Keratinocyte (primary cell): ENCODE measurements around the gene TBPL2. TPM values are rescaled to one million over a fixed set of nuclear protein-coding genes. Genes with fewer than 3 reads are reported as not detected.

Experiments used
- DNase-seq: peaks from one replicate; pipeline ENCODE4 v3.0.0-alpha.2; 2011; ENCODE audit warnings: low read depth, missing footprints, low spot score
- FAIRE-seq: peaks from 2 replicates; lab custom pipeline; 2011; peaks lifted over from hg19 to GRCh38; lab: Jason Lieb, UNC
- H2AFZ ChIP-seq: 2 replicates; pipeline ENCODE4 v1.6.0; 2012; ENCODE audit warnings: low read length, control low read depth, inconsistent platforms; ENCODE audit not compliant: control insufficient read depth
- H3K27ac ChIP-seq: 2 replicates; pipeline ENCODE4 v1.5.1; 2011; ENCODE audit warnings: low read length; ENCODE audit not compliant: control insufficient read depth, insufficient read depth
- H3K27me3 ChIP-seq: 3 replicates; pipeline ENCODE4 v1.6.0; 2011; ENCODE audit warnings: low read length; ENCODE audit not compliant: control insufficient read depth, insufficient read depth; ENCODE audit errors: extremely low read depth
- H3K36me3 ChIP-seq, 2 experiments: 2 replicates in 1 of 2; 3 replicates in 1 of 2; pipeline ENCODE4 v1.5.1; 2011; ENCODE audit warnings: low read length in 2 of 2, mild to moderate bottlenecking in 1 of 2; ENCODE audit not compliant: control insufficient read depth in 2 of 2, insufficient read depth in 2 of 2; ENCODE audit errors: extremely low read depth in 1 of 2
- H3K4me1 ChIP-seq: 3 replicates; pipeline ENCODE4 v1.5.1; 2011; ENCODE audit warnings: low read length; ENCODE audit not compliant: control insufficient read depth, insufficient read depth; ENCODE audit errors: extremely low read depth
- H3K4me2 ChIP-seq: 3 replicates; pipeline ENCODE4 v1.6.0; 2011; ENCODE audit warnings: low read depth, low read length; ENCODE audit not compliant: control insufficient read depth, insufficient read depth; ENCODE audit errors: extremely low read depth
- H3K4me3 ChIP-seq, 3 experiments: fragments of 200-600 bp in 1 of 3; sonication (generic) in 1 of 3; 2 replicates in 2 of 3; 3 replicates in 1 of 3; pipeline ENCODE4 v1.5.1; 2011 to 2016; ENCODE audit warnings: low read length in 3 of 3, mild to moderate bottlenecking in 3 of 3, control low read depth in 2 of 3, inconsistent platforms in 1 of 3, low read depth in 1 of 3, mixed read lengths in 1 of 3, mixed run types in 1 of 3, moderate library complexity in 1 of 3; ENCODE audit not compliant: control insufficient read depth in 2 of 3, insufficient read depth in 2 of 3; ENCODE audit errors: extremely low read depth in 1 of 3
- H3K79me2 ChIP-seq: 2 replicates; pipeline ENCODE4 v1.6.0; 2012; ENCODE audit warnings: low read length; ENCODE audit not compliant: control insufficient read depth, insufficient read depth
- H3K9ac ChIP-seq: 3 replicates; pipeline ENCODE4 v1.6.0; 2011; ENCODE audit warnings: low read length; ENCODE audit not compliant: control insufficient read depth, insufficient read depth; ENCODE audit errors: extremely low read depth
- H3K9me1 ChIP-seq: 3 replicates; pipeline ENCODE4 v1.6.0; 2011; ENCODE audit warnings: low read length; ENCODE audit not compliant: control insufficient read depth, insufficient read depth; ENCODE audit errors: extremely low read depth
- H3K9me3 ChIP-seq: 2 replicates; pipeline ENCODE4 v1.5.1; 2012; ENCODE audit warnings: low read depth, low read length; ENCODE audit not compliant: control insufficient read depth
- H4K20me1 ChIP-seq: 3 replicates; pipeline ENCODE4 v1.6.0; 2011; ENCODE audit warnings: low read length; ENCODE audit not compliant: control insufficient read depth, insufficient read depth; ENCODE audit errors: extremely low read depth
- CTCF ChIP-seq, 3 experiments: IDR thresholded peaks in 1 of 3; conservative IDR thresholded peaks in 1 of 3; optimal IDR thresholded peaks in 1 of 3; 2 replicates in 2 of 3; 3 replicates in 1 of 3; pipeline versions ENCODE3 to v1.5.1; 2011; ENCODE audit warnings: low read length in 3 of 3, mild to moderate bottlenecking in 3 of 3, moderate library complexity in 2 of 3, control low read depth in 1 of 3, inconsistent platforms in 1 of 3; ENCODE audit not compliant: insufficient read depth in 2 of 3; ENCODE audit errors: extremely low read depth in 1 of 3
- EZH2 ChIP-seq: IDR thresholded peaks from one replicate; pipeline ENCODE4 v1.6.1; 2012; ENCODE audit warnings: inconsistent platforms, mild to moderate bottlenecking, low read length, moderate library complexity
- dilution Hi-C: fragments of 300-500 bp; cut with MboI; formaldehyde crosslinking; loops from one replicate; pipeline ENCODE4 v1.7.0; 2020; ENCODE audit warnings: low sequenced_read_pairs; ENCODE audit not compliant: extremely low pct_ligation_motif_present
- polyA plus RNA-seq, 5 experiments: library from polyadenylated mRNA; depleted of rRNA in 3 of 5; stranded (reverse) in 3 of 5; stranded (forward) in 1 of 5; unstranded in 1 of 5; fragments of >200 nt; gene quantifications; 1 replicate in 1 of 5; 2 replicates in 3 of 5; 3 replicates in 1 of 5; pipeline versions ENCODE4 v1.2.1 to v1.2.3, GENCODE V29; 2011 to 2012; ENCODE audit warnings: missing spikeins in 2 of 5, low read depth in 1 of 5, low replicate concordance in 1 of 5

TBPL2 gene
- polyA plus RNA-seq, 1 donor (not counting 4 experiments of a cell fraction or from before 2014, with no cell fraction given), result not detected

GRCh38 chr14:55436931-55437330 lies 3.5 kb downstream of the TBPL2 start:
- no peak overlapping the region for H3K4me2 ChIP-seq
- no peaks in the 10 kb centered on the region for H3K36me3 ChIP-seq
- DNase-seq (no peak), FAIRE-seq (no peak)
- H3K4me3 ChIP-seq, result no peak overlapping the region
- no peak overlapping the region for H3K9ac ChIP-seq
- H4K20me1 ChIP-seq, result no peaks in the 10 kb centered on the region
- no peak overlapping the region for H3K27ac ChIP-seq
- no peaks in the 10 kb centered on the region for H3K9me1 ChIP-seq
- dilution Hi-C loops, result no loop called here
- H2AFZ ChIP-seq, result no peak overlapping the region
- no peaks in the 10 kb centered on the region for H3K79me2 ChIP-seq
- H3K4me1 ChIP-seq, result no peaks in the 10 kb centered on the region
- H3K27me3 ChIP-seq, result peaks cover 5% of the 10 kb centered on the region
- no peak for TF ChIP-seq EZH2
- no peak for TF ChIP-seq CTCF (optimal IDR thresholded peaks at IDR 0.05 in 1 of 3, IDR thresholded peaks at IDR 0.05 in 1 of 3, conservative IDR thresholded peaks at IDR 0.05 in 1 of 3; ENCODE audit: extremely low read depth in 1 of 3, insufficient read depth in 2 of 3, low read length in 3 of 3)
- H3K9me3 ChIP-seq, result no peaks in the 10 kb centered on the region

- Histone ChIP-seq H3K4me2 (no peak overlapping the region), H3K36me3 (no peaks in the 10 kb centered on the region), H3K9ac (no peak overlapping the region), H3K4me3 (no peak overlapping the region), H3K27me3 (peaks cover 5% of the 10 kb centered on the region), H2AFZ (no peak overlapping the region), H3K9me3 (no peaks in the 10 kb centered on the region), H3K79me2 (no peaks in the 10 kb centered on the region), H3K27ac (no peak overlapping the region), H4K20me1 (no peaks in the 10 kb centered on the region), H3K4me1 (no peaks in the 10 kb centered on the region), H3K9me1 (no peaks in the 10 kb centered on the region)
- DNase-seq, result no peak
- dilution Hi-C loops, result no loop called here
- no peak for TF ChIP-seq CTCF (optimal IDR thresholded peaks at IDR 0.05 in 1 of 3, IDR thresholded peaks at IDR 0.05 in 1 of 3, conservative IDR thresholded peaks at IDR 0.05 in 1 of 3; ENCODE audit: extremely low read depth in 1 of 3, insufficient read depth in 2 of 3, low read length in 3 of 3)
- no peak for TF ChIP-seq EZH2
- FAIRE-seq, result no peak
These were observed 3.9 kb downstream of the TBPL2 start for GRCh38 chr14:55436519-55436918.
